ENCODE data around the gene UQCR11.

DNA sequence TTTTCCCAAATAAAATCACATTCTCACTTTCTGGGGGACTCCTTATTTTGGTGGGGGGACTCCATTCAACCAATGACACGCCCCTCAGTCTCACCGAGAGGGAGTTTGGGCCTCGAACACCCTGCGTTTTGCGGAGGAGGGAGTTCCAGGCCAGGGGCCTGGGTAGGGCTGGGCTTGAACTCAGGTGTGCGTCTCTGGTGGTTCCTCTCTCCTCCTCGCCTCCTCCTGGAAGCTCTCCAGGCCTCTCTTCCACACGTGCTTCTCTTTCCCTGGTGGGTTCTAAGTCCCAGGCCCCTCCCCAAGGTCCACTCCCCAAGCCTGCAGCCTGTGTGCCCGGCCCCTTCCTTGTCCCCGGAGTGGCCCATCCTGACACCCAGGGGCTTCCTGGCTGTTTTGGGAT, 51.8 kb downstream of the UQCR11 start:
- TF ChIP-seq, protein P1, sequence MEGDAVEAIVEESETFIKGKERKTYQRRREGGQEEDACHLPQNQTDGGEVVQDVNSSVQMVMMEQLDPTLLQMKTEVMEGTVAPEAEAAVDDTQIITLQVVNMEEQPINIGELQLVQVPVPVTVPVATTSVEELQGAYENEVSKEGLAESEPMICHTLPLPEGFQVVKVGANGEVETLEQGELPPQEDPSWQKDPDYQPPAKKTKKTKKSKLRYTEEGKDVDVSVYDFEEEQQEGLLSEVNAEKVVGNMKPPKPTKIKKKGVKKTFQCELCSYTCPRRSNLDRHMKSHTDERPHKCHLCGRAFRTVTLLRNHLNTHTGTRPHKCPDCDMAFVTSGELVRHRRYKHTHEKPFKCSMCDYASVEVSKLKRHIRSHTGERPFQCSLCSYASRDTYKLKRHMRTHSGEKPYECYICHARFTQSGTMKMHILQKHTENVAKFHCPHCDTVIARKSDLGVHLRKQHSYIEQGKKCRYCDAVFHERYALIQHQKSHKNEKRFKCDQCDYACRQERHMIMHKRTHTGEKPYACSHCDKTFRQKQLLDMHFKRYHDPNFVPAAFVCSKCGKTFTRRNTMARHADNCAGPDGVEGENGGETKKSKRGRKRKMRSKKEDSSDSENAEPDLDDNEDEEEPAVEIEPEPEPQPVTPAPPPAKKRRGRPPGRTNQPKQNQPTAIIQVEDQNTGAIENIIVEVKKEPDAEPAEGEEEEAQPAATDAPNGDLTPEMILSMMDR (IDR thresholded peaks at IDR 0.05), result no peak
- TF ChIP-seq POLR2A (IDR thresholded peaks at IDR 0.05), result no peak
- no peak for TF ChIP-seq POLR2AphosphoS5 (IDR thresholded peaks at IDR 0.05)
- TF ChIP-seq EP300 (IDR thresholded peaks at IDR 0.05), result no peak

Measured in upper lobe of left lung (tissue), 4 donors.